ENCODE results near the gene ZNF264.

ZNF264 gene

DNA sequence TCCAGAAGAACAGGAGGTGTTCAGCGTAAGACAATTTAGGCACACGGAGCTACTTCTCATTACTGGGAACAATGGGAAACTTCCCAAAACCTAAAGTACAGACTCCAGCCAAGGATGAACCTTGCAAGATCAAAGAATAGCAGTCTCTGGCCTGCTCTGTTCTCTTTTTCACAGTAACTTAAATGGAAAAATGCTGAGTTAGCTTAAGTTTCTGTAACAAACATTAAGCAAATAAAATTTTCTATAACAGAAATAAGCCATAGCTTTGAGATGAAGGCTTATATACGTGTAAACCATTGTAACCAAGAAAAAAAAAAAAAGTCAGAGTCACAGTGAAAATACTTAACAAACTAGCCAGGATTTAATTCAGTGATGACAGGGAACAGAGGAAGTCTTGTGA lies 70.7 kb downstream of the ZNF264 start:
- no peaks in the 10 kb centered on the region; a peak in 1 of 20 replicates for H3K4me1 ChIP-seq
- no peak overlapping the region for H3K4me2 ChIP-seq
- H3K4me3 ChIP-seq, result no peak overlapping the region
- H3K9me3 ChIP-seq (replicated peaks in 1 of 11), result no peaks in the 10 kb centered on the region
- H3K9ac ChIP-seq, result no peak overlapping the region
- H3K27me3 ChIP-seq, result no peaks in the 10 kb centered on the region
- H4K20me1 ChIP-seq, result no peaks in the 10 kb centered on the region
- peaks cover 0 to 48% (median 26%) of the 10 kb centered on the region in 11 experiments; a peak in 15 of 22 replicates for H3K36me3 ChIP-seq
- no peak overlapping the region for H3K27ac ChIP-seq
- no peak for TF ChIP-seq Cebpa-rat (IDR thresholded peaks at IDR 0.05)

DNA sequence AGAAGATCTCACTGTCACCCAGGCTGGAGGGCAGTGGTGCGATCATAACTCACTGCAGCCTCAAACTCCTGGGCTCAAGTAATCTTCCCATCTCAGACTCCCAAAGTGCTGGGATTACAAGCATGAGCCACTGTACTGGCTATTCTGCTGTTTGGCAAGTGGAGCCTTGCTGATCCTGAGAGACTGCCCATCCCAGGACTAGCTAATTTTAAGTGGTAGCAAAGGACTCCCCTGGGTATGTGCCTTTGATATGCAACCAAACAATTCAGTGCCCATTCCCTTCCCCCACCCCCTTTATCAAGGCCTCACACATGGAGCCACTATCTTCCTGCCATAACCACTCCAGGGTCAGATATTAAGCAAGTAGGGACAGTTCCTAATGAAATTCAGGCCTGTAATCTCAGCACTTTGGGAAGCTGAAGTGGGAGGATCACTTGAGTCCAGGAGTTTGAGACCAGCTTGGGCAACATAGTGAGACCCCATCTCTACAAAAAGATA lies 72.0 kb downstream of the ZNF264 start:
- Histone ChIP-seq H3K4me1 (no peaks in the 10 kb centered on the region; a peak in 1 of 20 replicates), H3K4me3 (no peak overlapping the region), H3K9ac (no peak overlapping the region), H3K4me2 (no peak overlapping the region), H3K36me3 (peaks cover 2 to 46% (median 26%) of the 10 kb centered on the region in 11 experiments; a peak in 16 of 22 replicates), H4K20me1 (no peaks in the 10 kb centered on the region), H3K27ac (no peak overlapping the region), H3K9me3 (replicated peaks in 1 of 11) (no peaks in the 10 kb centered on the region), H3K27me3 (no peaks in the 10 kb centered on the region)
- no peak for TF ChIP-seq Cebpa-rat (IDR thresholded peaks at IDR 0.05)

DNA sequence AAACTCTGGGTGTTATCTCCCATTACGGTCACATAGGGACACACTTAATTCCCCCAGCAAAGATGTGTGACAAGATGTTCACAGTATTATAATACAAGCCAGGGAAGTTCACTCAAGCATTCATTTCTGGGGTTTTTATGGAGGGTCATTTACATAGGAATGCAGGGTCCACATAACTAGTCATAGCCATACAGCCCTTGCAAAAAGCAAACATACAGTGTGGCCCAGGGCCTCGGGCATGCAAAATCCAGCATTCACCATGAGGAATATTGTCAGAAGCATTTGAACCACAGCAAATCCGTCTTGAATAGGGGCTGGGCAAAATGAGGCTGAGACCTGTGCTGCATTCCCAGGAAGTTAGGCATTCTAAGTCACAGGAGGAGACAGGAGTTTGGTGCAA lies 76.0 kb downstream of the ZNF264 start:
- Histone ChIP-seq H3K9me3 (replicated peaks in 1 of 11) (no peaks in the 10 kb centered on the region), H3K36me3 (peaks cover 0 to 18% (median 5%) of the 10 kb centered on the region in 11 experiments; a peak in 10 of 22 replicates), H4K20me1 (no peaks in the 10 kb centered on the region), H3K4me1 (peaks cover 0 to 11% (median 0%) of the 10 kb centered on the region in 10 experiments; a peak in 1 of 20 replicates), H3K27me3 (no peaks in the 10 kb centered on the region), H3K4me3 (no peak overlapping the region), H3K9ac (no peak overlapping the region), H3K27ac (no peak overlapping the region), H3K4me2 (no peak overlapping the region)
- no peak for TF ChIP-seq Cebpa-rat (IDR thresholded peaks at IDR 0.05)

- Histone ChIP-seq H3K9ac (peak overlapping the region in 3 of 11 experiments; percentile 15 to 27 (median 24); a peak in 1 of 22 replicates), H3K9me3 (replicated peaks in 1 of 11) (no peaks in the 10 kb centered on the region), H3K4me2 (peak overlapping the region in 2 of 11 experiments; percentile 20 to 40; a peak in 2 of 22 replicates)
Measured at GRCh38 chr19:57269515-57270250, 78.4 kb downstream of the ZNF264 start.

GRCh38 chr19:57271280-57271679 lies 80.0 kb downstream of the ZNF264 start:
- H3K4me1 ChIP-seq, result peaks cover 0 to 11% (median 0%) of the 10 kb centered on the region in 10 experiments; a peak in 1 of 20 replicates
- peaks cover 0 to 18% (median 5%) of the 10 kb centered on the region in 11 experiments; a peak in 10 of 22 replicates for H3K36me3 ChIP-seq
- no peaks in the 10 kb centered on the region for H4K20me1 ChIP-seq
- no peak overlapping the region for H3K27ac ChIP-seq
- H3K9ac ChIP-seq, result no peak overlapping the region
- H3K9me3 ChIP-seq (replicated peaks in 1 of 11), result no peaks in the 10 kb centered on the region
- no peak overlapping the region for H3K4me3 ChIP-seq
- no peak for TF ChIP-seq Cebpa-rat (IDR thresholded peaks at IDR 0.05)
- no peaks in the 10 kb centered on the region for H3K27me3 ChIP-seq
- no peak overlapping the region for H3K4me2 ChIP-seq

More at GRCh38 chr19:57269515-57270250, 78.4 kb downstream of the ZNF264 start:
- peaks cover 0 to 11% (median 0%) of the 10 kb centered on the region in 10 experiments; a peak in 1 of 20 replicates for H3K4me1 ChIP-seq
- no peaks in the 10 kb centered on the region for H4K20me1 ChIP-seq
- no peaks in the 10 kb centered on the region for H3K27me3 ChIP-seq
- no peak for TF ChIP-seq Cebpa-rat (IDR thresholded peaks at IDR 0.05)
- peaks cover 0 to 18% (median 5%) of the 10 kb centered on the region in 11 experiments; a peak in 10 of 22 replicates for H3K36me3 ChIP-seq
- H3K4me3 ChIP-seq, result no peak overlapping the region
- peak overlapping the region in 2 of 11 experiments; percentile 33 to 38; a peak in 1 of 22 replicates for H3K27ac ChIP-seq
